HTERT RPE-1 (cell line): ENCODE results near the gene PIK3C2G.
"Not testable (repeated sequence)": the region's sequence is repeated elsewhere in the genome, so short reads cannot be mapped to it uniquely, and the experiment has no call there.

Experiments
- in situ Hi-C: fragments of 300-500 bp; cut with MboI; formaldehyde crosslinking; loops from 4 replicates; pipeline ENCODE4 v1.14.3; 2020; ENCODE audit warnings: low sequenced_read_pairs

PIK3C2G gene

GRCh38 chr12:18461758-18462157 is 200.4 kb downstream of the PIK3C2G start:
- in situ Hi-C loops, result no loop called here

- in situ Hi-C loops, result no loop called here
Measured at GRCh38 chr12:18462442-18462841, 201.1 kb downstream of the PIK3C2G start.

GRCh38 chr12:18467620-18468245 is 206.4 kb downstream of the PIK3C2G start:
- in situ Hi-C loops, result no loop called here

- in situ Hi-C loops, result no loop called here
Measured at GRCh38 chr12:18468246-18469075, 207.1 kb downstream of the PIK3C2G start.

- in situ Hi-C loops, result no loop called here
Measured at GRCh38 chr12:18470251-18470650, 208.9 kb downstream of the PIK3C2G start.

- in situ Hi-C loops, result no loop called here
Measured at GRCh38 chr12:18472304-18472703, 211.0 kb downstream of the PIK3C2G start.

- in situ Hi-C loops, result no loop called here
Measured at GRCh38 chr12:18472806-18473205, 211.5 kb downstream of the PIK3C2G start.

- in situ Hi-C loops, result no loop called here
Measured at GRCh38 chr12:18476861-18477260, 215.5 kb downstream of the PIK3C2G start.

- in situ Hi-C loops, result no loop called here
Measured at GRCh38 chr12:18479256-18479655, 217.9 kb downstream of the PIK3C2G start.

GRCh38 chr12:18482601-18483120 is 221.3 kb downstream of the PIK3C2G start:
- in situ Hi-C loops, result no loop called here

GRCh38 chr12:18483698-18484325 is 222.5 kb downstream of the PIK3C2G start:
- in situ Hi-C loops, result no loop called here

GRCh38 chr12:18486036-18486435 is 224.7 kb downstream of the PIK3C2G start:
- in situ Hi-C loops, result no loop called here

- in situ Hi-C loops, result no loop called here
Measured at GRCh38 chr12:18487509-18487908, 226.2 kb downstream of the PIK3C2G start.

- in situ Hi-C loops, result no loop called here
Measured at GRCh38 chr12:18492372-18493025, 231.2 kb downstream of the PIK3C2G start.

GRCh38 chr12:18496156-18496555 is 234.8 kb downstream of the PIK3C2G start:
- in situ Hi-C loops, result no loop called here

GRCh38 chr12:18500160-18500574 is 238.8 kb downstream of the PIK3C2G start:
- in situ Hi-C loops, result not testable (repeated sequence)

- in situ Hi-C loops, result not testable (repeated sequence)
Measured at GRCh38 chr12:18500736-18501135, 239.4 kb downstream of the PIK3C2G start.

- in situ Hi-C loops, result no loop called here
Measured at GRCh38 chr12:18502422-18502968, 241.2 kb downstream of the PIK3C2G start.

GRCh38 chr12:18521461-18521860 is 260.1 kb downstream of the PIK3C2G start:
- in situ Hi-C loops, result no loop called here

GRCh38 chr12:18522806-18523205 is 261.5 kb downstream of the PIK3C2G start:
- in situ Hi-C loops, result no loop called here

- in situ Hi-C loops, result not testable (repeated sequence)
Measured at GRCh38 chr12:18542497-18542896, 281.2 kb downstream of the PIK3C2G start.
